ENCODE data around the gene CEP295NL.
"Not testable (repeated sequence)": the region's sequence is repeated elsewhere in the genome, so short reads cannot be mapped to it uniquely, and the experiment has no call there.

Gene CEP295NL

GRCh38 chr17:78884876-78885667 is 17.9 kb downstream of the CEP295NL start:
- DNase-seq, result no peak

GRCh38 chr17:78884148-78884825 is 18.7 kb downstream of the CEP295NL start:
- no peak for DNase-seq

- DNase-seq, result no peak
Measured at GRCh38 chr17:78883533-78884131, 19.4 kb downstream of the CEP295NL start.

- no peak for DNase-seq
Measured at GRCh38 chr17:78883089-78883532, 19.9 kb downstream of the CEP295NL start.

- DNase-seq, result no peak
Measured at GRCh38 chr17:78882540-78883088, 20.4 kb downstream of the CEP295NL start.

GRCh38 chr17:78879635-78880186 is 23.3 kb downstream of the CEP295NL start:
- DNase-seq, result peak; percentile 30

- DNase-seq, result no peak
Measured at GRCh38 chr17:78878871-78879527, 24.0 kb downstream of the CEP295NL start.

GRCh38 chr17:78878261-78878660 is 24.7 kb downstream of the CEP295NL start:
- no peak for DNase-seq

- not testable (repeated sequence) for DNase-seq
Measured at GRCh38 chr17:78876954-78877517, 26.0 kb downstream of the CEP295NL start.

- no peak for DNase-seq
Measured at GRCh38 chr17:78876094-78876597, 26.9 kb downstream of the CEP295NL start.

- no peak for DNase-seq
Measured at GRCh38 chr17:78875363-78876093, 27.5 kb downstream of the CEP295NL start.

- DNase-seq, result no peak
Measured at GRCh38 chr17:78873519-78874340, 29.3 kb downstream of the CEP295NL start.

- no peak for DNase-seq
Measured at GRCh38 chr17:78872486-78872885, 30.5 kb downstream of the CEP295NL start.

GRCh38 chr17:78870621-78871020 is 32.4 kb downstream of the CEP295NL start:
- no peak for DNase-seq

- no peak for DNase-seq
Measured at GRCh38 chr17:78868391-78868790, 34.6 kb downstream of the CEP295NL start.

- not testable (repeated sequence) for DNase-seq
Measured at GRCh38 chr17:78867046-78867445, 36.0 kb downstream of the CEP295NL start.

- peak; percentile 52 for DNase-seq
Measured at GRCh38 chr17:78865682-78866390, 37.2 kb downstream of the CEP295NL start.

- no peak for DNase-seq
Measured at GRCh38 chr17:78864117-78864516, 38.9 kb downstream of the CEP295NL start.

Measured in stimulated activated CD4-positive, alpha-beta T cell treated with anti-CD3 and anti-CD28 coated beads, Interleukin-1b, Interleukin-23, amount 100 ng/mL, for 48 hours (primary cell).